Prostate gland (tissue), 2 donors: ENCODE measurements around the gene STK10.

Experiments used
- CTCF ChIP-seq, 4 experiments: fragments of 200-600 bp in 2 of 4; fragments of 450-650 bp in 2 of 4; sonication (generic) in 2 of 4; IDR thresholded peaks; 1 replicate in 3 of 4; 2 replicates in 1 of 4; pipeline ENCODE4 v1.5.1; 2016 to 2019; ENCODE audit warnings: antibody characterized with exemption in 4 of 4, mild to moderate bottlenecking in 2 of 4, moderate library complexity in 2 of 4
- POLR2A ChIP-seq: fragments of 450-650 bp; IDR thresholded peaks from one replicate; pipeline ENCODE4 v1.6.1; 2016; ENCODE audit warnings: antibody characterized with exemption, mild to moderate bottlenecking

GRCh38 chr5:172010278-172010677 lies 177.7 kb downstream of the STK10 start:
- no peak for TF ChIP-seq POLR2A
- TF ChIP-seq CTCF (IDR thresholded peaks at IDR 0.05), result no peak
